GM12872 (cell line): Measurements from ENCODE around the gene OLR1.

Experiments used
- CTCF ChIP-seq: IDR thresholded peaks from 3 replicates; pipeline ENCODE4 v1.5.1; 2011; ENCODE audit warnings: low read depth, mild to moderate bottlenecking, low read length, moderate library complexity; ENCODE audit not compliant: insufficient read depth

Gene OLR1

DNA sequence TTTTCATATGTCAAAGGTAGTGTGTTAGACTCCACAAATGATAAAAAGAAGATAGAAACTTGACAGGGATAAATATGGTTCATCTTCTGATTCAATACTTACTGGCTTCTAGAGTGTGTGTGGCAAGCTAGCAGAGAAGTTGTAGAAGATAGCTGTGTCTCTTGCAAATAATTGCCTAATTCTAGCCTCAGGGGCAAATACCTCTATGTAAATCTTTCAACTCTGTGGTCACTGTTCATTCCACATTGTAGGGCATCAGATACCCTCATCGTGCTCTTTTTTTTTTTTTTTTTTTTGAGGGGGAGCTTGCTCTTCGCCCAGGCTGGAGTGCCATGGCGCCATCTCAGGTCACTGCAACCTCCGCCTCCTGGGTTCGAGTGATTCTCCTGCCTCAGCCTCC, 1.7 kb downstream of the OLR1 start:
- TF ChIP-seq CTCF, result no peak

- no peak for TF ChIP-seq CTCF
Measured at GRCh38 chr12:10169104-10169503, 2.8 kb downstream of the OLR1 start.

DNA sequence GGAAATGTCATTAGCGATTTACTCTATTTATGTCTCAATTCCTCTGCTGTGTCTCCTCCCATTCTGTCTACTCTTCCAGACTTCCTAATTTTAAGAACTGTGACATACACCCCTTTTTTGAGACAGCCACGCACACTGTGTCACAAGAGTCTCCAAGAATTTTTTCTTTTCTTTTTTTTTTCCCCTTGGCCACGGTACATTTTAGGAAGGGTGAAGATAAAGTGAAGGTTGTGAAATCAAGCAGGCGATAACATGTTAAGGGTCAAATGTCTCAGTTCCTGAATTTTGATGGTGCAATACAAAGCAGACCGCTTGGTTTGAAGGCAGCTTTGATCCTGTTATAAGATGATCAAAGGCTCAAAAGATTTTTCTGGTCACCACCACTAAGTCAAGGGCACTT, 4.3 kb downstream of the OLR1 start:
- no peak for TF ChIP-seq CTCF

DNA sequence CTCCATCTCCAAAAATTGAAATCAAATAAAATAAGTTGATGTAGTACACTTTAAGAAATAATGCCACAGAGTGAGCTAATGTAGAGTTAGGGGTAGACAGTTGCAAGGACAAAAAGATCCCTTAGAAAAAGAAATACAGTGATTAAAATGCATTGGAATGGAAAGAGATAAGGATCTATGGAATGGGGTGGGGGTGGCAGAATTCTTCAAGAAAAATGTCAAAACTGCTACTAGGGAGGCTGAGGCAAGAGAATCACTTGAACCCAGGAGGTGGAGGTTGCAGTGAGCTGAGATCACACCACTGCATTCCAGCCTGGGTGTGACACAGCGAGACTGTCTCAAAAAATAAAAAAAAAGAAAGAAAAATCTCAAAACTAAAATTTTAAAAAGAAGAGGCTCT, 6.5 kb downstream of the OLR1 start:
- TF ChIP-seq CTCF, result no peak

- TF ChIP-seq CTCF, result no peak
Measured at GRCh38 chr12:10163084-10163483, 8.8 kb downstream of the OLR1 start.

- no peak for TF ChIP-seq CTCF
Measured at GRCh38 chr12:10160617-10161385, 11.1 kb downstream of the OLR1 start.

DNA sequence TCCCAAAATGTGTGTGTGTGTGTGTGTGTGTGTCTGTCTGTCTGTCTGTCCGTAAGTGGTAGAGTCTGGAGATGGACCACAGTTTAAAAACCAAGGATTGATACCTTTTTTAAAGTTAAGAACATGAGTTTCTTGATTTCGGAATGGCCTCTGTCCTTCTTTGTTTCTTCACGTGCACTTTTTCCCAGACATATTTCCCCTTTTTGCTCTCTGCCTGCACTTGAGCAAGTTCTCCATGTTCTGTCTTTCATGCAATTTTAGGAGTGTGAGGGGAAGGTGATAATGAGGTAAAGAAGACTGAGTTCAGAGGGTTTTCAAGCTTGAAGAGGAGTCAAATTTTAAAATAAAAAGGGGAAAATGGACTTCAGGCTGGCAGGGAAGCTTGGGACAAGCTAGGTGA, 12.7 kb downstream of the OLR1 start:
- TF ChIP-seq CTCF, result no peak
